Smooth muscle cell (in vitro differentiated cells): Measurements from ENCODE around the gene GNL2. TPM values are rescaled to one million over a fixed set of nuclear protein-coding genes. Genes with fewer than 3 reads are reported as not detected.

Experiments used
- DNase-seq: peaks from one replicate; lab custom pipeline; 2025; ENCODE audit not compliant: unreplicated experiment; lab: John Stamatoyannopoulos, UW
- H2AFZ ChIP-seq: fragments of 200-600 bp; sonication (generic); 2 replicates; pipeline ENCODE4 v1.6.0; 2016; ENCODE audit warnings: antibody characterized with exemption, low read depth, mild to moderate bottlenecking
- H3F3A ChIP-seq: fragments of 200-600 bp; sonication (generic); 2 replicates; pipeline ENCODE4 v1.6.0; 2017; ENCODE audit warnings: antibody characterized with exemption, low read depth
- H3K27ac ChIP-seq: fragments of 200-600 bp; sonication (generic); 2 replicates; pipeline ENCODE4 v1.5.1; 2016; ENCODE audit warnings: low read depth, mild to moderate bottlenecking
- H3K27me3 ChIP-seq: fragments of 200-600 bp; sonication (generic); 2 replicates; pipeline ENCODE4 v1.6.1; 2016; ENCODE audit warnings: low read depth, mild to moderate bottlenecking
- H3K36me3 ChIP-seq: fragments of 200-600 bp; sonication (generic); 2 replicates; pipeline ENCODE4 v1.5.1; 2016; ENCODE audit warnings: low read depth
- H3K4me1 ChIP-seq: fragments of 200-600 bp; sonication (generic); 2 replicates; pipeline ENCODE4 v1.5.1; 2016; ENCODE audit warnings: low read depth
- H3K4me2 ChIP-seq: fragments of 200-600 bp; sonication (generic); 2 replicates; pipeline ENCODE4 v1.6.0; 2016; ENCODE audit warnings: mild to moderate bottlenecking
- H3K4me3 ChIP-seq: fragments of 200-600 bp; sonication (generic); 2 replicates; pipeline ENCODE4 v1.5.1; 2016; ENCODE audit warnings: mild to moderate bottlenecking
- H3K79me2 ChIP-seq: fragments of 200-600 bp; sonication (generic); 2 replicates; pipeline ENCODE4 v1.6.0; 2016; ENCODE audit warnings: low read depth, mild to moderate bottlenecking
- H3K9ac ChIP-seq: fragments of 200-600 bp; sonication (generic); 2 replicates; pipeline ENCODE4 v1.6.0; 2016; ENCODE audit warnings: low read depth
- H3K9me3 ChIP-seq: fragments of 200-600 bp; sonication (generic); replicated peaks from 2 replicates; pipeline ENCODE4 v1.5.1; 2016; ENCODE audit warnings: low read depth
- H4K20me1 ChIP-seq: fragments of 200-600 bp; sonication (generic); 2 replicates; pipeline ENCODE4 v1.6.0; 2016; ENCODE audit warnings: low read depth
- WGBS: methylation state at CpG from one replicate; pipeline ENCODE4 v1.1.7; 2016; ENCODE audit warnings: low lambda C conversion rate; 5-methylcytosine and 5-hydroxymethylcytosine counted together
- polyA plus RNA-seq: library from polyadenylated mRNA; unstranded; fragments of >200 nt; fragmentation: Nextera tagmentation; extraction: Ambion mirVana; gene quantifications from 2 replicates; pipeline ENCODE4 v1.2.1, GENCODE V29; 2016
- total RNA-seq: library from RNA; depleted of rRNA; stranded (reverse); fragments of >200 nt; gene quantifications from 2 replicates; pipeline ENCODE4 v1.2.3, GENCODE V29; 2014
- TF ChIP-seq, protein P1 (sequence below): fragments of 200-600 bp; sonication (generic); IDR thresholded peaks from 2 replicates; pipeline ENCODE4 v1.5.1; 2017; ENCODE audit warnings: borderline replicate concordance, mild to moderate bottlenecking, antibody characterized with exemption; ENCODE audit not compliant: insufficient read depth, poor library complexity, severe bottlenecking

The GNL2 gene
- total and polyA plus RNA-seq, 2 experiments from 2014 or later, result 57.4 to 61.2 TPM

DNA sequence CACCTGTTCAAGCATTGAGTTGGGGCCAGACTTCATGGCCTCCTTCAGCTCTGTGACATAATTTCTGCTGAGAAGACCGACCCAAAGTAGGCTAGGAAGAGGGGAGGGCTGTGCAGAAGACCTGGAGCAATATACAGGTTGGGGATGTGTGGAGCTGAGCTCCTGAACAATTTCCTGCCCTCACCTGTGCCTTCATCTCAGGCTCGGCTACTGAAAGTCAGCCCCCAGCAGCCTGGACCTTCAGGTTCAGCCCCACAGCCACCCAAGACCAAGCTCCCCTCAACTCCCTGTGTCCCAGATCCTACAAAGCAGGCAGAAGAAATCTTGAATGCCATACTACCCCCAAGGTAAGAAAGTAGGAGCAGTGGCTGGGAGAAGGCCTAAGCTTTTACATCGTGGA lies 38.3 kb downstream of the GNL2 start:
- 94% methylated on average over 3 of the region's 3 CpGs for WGBS
- Histone ChIP-seq H2AFZ (no peak overlapping the region), H3K4me1 (peaks cover 13% of the 10 kb centered on the region), H3F3A (no peaks in the 10 kb centered on the region), H3K27me3 (no peaks in the 10 kb centered on the region), H4K20me1 (peaks cover 12% of the 10 kb centered on the region), H3K79me2 (peaks cover 16% of the 10 kb centered on the region), H3K4me3 (peak overlapping the region; percentile 41), H3K36me3 (no peaks in the 10 kb centered on the region), H3K9me3 (no peaks in the 10 kb centered on the region), H3K27ac (peak overlapping the region; percentile 20), H3K4me2 (peak overlapping the region; percentile 90), H3K9ac (peak overlapping the region; percentile 42)
- DNase-seq, result no peak
- TF ChIP-seq, protein P1, sequence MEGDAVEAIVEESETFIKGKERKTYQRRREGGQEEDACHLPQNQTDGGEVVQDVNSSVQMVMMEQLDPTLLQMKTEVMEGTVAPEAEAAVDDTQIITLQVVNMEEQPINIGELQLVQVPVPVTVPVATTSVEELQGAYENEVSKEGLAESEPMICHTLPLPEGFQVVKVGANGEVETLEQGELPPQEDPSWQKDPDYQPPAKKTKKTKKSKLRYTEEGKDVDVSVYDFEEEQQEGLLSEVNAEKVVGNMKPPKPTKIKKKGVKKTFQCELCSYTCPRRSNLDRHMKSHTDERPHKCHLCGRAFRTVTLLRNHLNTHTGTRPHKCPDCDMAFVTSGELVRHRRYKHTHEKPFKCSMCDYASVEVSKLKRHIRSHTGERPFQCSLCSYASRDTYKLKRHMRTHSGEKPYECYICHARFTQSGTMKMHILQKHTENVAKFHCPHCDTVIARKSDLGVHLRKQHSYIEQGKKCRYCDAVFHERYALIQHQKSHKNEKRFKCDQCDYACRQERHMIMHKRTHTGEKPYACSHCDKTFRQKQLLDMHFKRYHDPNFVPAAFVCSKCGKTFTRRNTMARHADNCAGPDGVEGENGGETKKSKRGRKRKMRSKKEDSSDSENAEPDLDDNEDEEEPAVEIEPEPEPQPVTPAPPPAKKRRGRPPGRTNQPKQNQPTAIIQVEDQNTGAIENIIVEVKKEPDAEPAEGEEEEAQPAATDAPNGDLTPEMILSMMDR, result no peak

DNA sequence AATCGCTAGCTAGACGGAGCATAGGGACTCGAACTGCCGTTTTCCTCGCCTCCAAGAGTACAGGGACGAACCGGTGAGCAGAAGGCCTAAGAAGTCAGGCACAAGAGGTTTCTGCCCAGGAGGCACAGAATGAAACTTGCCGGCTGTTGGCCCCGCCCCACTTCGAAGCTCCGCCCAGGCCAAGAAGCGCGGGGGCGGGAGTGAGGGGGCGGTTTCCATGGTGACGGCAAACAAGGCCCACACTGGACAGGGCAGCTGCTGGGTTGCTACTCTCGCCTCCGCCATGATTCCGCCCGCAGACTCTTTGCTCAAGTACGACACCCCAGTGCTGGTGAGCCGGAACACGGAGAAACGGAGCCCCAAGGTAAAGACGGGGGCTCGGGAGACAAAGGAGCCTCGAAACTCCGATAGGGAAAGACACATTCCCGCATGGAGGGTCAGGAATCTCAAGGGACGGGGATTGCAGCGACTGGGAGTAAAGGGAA lies 39.0 kb downstream of the GNL2 start, which contains the start of gene DNALI1:
TSS of gene DNALI1 (plus strand) at position 229 of the 485 bp plus-strand sequence. CDS start at position 284, 55 bp downstream.
- H3K36me3 ChIP-seq, result no peaks in the 10 kb centered on the region

DNA sequence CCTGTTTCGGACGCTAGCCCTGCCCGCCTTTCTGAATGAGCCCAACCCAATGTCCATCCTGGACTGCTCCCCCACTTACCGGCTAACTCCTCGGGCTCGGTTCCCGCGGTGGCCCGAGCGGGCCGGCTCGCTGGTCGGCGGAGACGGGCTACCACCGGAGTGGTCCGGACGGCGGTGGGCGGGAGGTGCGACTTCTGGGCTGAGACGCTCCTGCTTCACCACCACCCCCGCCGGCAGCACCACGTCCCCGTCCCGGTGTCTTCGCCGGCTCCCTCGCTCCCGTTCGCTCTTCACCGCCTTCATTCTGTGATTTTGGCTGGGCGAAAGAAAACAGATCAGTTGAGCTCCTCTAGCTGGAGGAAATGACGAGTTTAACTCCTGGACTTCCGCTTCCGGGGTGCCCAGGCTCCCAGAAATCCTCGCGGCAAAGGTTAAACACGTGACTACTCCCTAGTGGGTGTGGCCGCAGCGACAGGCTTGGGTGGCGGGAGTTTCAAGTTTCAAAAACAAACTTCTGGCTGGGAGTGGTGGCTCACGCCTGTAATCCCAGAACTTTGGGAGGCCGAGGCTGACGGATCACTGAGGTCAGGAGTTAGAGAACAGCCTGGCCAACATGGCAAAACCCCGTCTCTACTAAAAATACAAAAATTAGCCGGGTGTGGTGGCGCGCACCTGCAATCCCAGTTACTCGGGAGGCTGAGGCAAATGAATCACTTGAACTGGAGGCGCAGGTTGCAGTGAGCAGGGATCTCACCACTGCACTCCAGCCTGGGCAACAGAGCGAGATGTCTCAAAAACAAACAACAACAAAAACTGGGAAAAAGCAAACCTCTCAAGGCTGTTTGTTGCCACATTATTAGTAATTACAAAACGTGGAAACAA lies 41.6 kb downstream of the GNL2 start, which contains the start of gene SNIP1:
TSS of gene SNIP1 (minus strand) at position 367 of the 882 bp plus-strand sequence. CDS start at position 303, 64 bp downstream.
- Histone ChIP-seq H3F3A (no peaks in the 10 kb centered on the region), H3K27ac (peak within 1 kb of the TSS; percentile 88), H2AFZ (peak within 1 kb of the TSS; percentile 47), H4K20me1 (peaks cover 27% of the 10 kb centered on the region), H3K27me3 (no peaks in the 10 kb centered on the region), H3K9ac (peak within 1 kb of the TSS; percentile 97), H3K4me1 (peaks cover 14% of the 10 kb centered on the region), H3K79me2 (peaks cover 40% of the 10 kb centered on the region), H3K4me3 (peak within 1 kb of the TSS; percentile 93), H3K9me3 (no peaks in the 10 kb centered on the region), H3K36me3 (no peaks in the 10 kb centered on the region), H3K4me2 (peak within 1 kb of the TSS; percentile 98)
- peak; percentile 45 for DNase-seq
- TF ChIP-seq, protein P1, result no peak
- 15% methylated on average over 54 of the region's 54 CpGs for WGBS

More for the DNA sequence above, 39.0 kb downstream of the GNL2 start, which contains the start of gene DNALI1:
- DNase-seq, result peak; percentile 61
- Histone ChIP-seq H3K4me2 (peak within 1 kb of the TSS; percentile 90), H3K9me3 (no peaks in the 10 kb centered on the region), H3K4me3 (peak within 1 kb of the TSS; percentile 41), H3K4me1 (peaks cover 14% of the 10 kb centered on the region), H3K27me3 (no peaks in the 10 kb centered on the region), H3K27ac (peak within 1 kb of the TSS; percentile 20), H3F3A (no peaks in the 10 kb centered on the region), H3K9ac (peak within 1 kb of the TSS; percentile 42), H3K79me2 (peaks cover 22% of the 10 kb centered on the region), H2AFZ (peak within 1 kb of the TSS; percentile 96), H4K20me1 (peaks cover 18% of the 10 kb centered on the region)
- TF ChIP-seq, protein P1, result no peak
- WGBS, result 13% methylated on average over 31 of the region's 31 CpGs
